ENCODE results near the gene CORO2B. TPM values are rescaled to one million over a fixed set of nuclear protein-coding genes. Genes with fewer than 3 reads are reported as not detected.
"Not testable (repeated sequence)": the region's sequence is repeated elsewhere in the genome, so short reads cannot be mapped to it uniquely, and the experiment has no call there.

CORO2B gene
- polyA plus RNA-seq, 5 donors: 18.4 to 27.1 (median 20.1) TPM

DNA sequence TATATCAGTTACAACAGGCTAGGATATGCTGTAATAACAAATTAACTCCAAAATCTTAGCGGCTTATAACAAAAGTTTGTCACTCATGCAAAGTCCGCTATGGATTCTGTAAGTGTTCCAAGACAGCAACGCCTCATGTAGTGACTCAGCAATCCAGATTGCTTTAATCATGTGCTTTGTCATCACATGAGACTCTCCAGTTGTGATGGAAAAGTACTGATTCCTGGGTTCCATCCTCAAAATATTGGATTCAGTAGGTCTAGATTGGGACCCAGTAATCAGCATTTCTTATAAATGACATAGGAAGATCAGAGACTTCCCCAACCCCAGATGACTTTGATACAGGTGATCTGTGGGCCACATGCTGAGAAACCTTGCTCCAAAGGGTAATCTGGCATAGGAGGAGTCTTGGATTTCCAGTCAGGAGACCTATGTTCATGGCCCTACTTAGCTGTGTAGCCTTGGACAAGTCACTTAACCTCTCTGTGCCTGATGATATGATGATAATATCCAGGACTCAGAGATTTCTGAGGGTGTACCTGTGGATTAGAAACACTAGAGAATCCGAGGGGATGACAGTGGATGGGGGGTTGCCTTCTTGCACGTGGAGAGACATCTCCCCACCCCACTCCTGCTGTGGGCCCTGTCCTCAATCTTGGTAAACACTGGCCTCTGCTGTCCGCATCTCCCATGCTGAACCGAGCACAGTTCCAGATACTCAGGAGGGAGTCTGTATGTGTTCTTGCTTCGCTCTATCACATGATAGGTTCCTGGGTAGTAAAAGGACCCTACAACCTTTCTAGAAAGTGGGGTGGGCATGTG, 65.5 kb downstream of the CORO2B start:
- DNase-seq: no peak

DNA sequence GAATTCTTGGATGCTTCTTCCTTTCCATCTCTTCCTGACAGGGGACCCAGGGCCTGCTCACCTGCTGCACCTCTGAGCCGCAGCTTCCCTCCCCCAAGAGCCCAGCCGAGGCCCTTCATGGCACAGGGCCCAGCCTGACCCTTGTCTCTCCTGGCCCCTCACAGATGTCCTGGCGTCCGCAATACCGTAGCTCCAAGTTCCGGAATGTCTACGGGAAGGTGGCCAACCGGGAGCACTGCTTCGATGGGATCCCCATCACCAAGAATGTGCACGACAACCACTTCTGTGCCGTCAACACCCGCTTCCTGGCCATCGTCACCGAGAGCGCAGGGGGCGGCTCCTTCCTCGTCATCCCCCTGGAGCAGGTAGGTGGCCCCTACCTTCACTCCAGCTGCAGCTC, 66.2 kb downstream of the CORO2B start:
- DNase-seq: no peak

DNA sequence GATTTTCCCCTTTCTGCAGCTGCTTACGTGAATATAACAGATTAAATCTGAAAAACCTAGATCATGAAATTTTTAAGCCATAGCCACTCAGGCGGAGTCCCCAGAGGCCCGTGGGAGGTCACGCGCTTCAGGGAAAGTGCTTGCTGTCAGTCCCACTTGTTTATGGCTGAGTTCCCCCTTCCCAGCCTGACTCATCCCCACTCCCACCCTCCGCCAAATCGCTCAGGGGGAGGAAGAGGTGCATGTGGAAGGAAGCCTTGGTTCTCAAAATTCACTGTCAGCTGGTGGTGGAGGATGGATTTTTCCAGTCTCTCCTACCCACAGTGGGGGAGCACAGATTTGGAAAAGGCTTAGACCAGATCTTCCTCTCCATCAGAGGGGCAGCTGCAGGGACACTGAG, 67.4 kb downstream of the CORO2B start:
- DNase-seq: no peak

DNA sequence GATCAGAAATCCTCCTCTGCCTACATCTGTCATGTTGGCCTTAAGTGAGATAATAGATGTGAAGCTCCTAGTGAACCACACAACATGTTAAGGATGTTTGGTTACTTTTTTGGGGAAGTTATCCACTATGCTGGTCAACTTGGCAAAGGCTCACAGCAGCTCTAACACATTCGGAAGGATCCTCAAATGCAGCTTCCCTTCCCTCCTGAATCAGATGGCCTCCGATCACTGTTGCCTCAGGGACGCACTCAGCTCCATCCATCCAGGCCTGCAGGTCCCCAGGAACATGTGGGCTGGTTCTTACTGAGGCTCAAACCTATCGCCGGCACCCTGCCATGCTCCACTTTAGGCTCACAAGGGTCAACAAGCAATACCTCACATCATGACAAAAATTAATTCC, 67.9 kb downstream of the CORO2B start:
- DNase-seq: no peak

DNA sequence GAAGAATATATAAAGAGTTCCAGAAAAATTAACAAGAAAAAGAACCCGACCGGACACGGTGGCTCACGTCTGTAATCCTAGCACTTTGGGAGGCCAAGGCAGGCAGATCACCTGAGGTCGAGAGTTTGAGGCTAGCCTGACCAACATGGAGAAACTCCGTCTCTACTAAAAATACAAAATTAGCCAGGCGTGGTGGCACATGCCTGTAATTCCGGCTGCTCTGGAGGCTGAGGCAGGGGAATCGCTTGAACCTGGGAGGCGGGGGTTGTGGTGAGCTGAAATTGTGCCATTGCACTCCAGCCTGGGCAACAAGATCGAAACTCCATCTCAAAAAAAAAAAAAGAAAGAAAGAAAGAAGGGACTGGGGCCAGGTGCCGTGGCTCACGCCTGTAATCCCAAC, 68.6 kb downstream of the CORO2B start:
- DNase-seq: not testable (repeated sequence)

DNA sequence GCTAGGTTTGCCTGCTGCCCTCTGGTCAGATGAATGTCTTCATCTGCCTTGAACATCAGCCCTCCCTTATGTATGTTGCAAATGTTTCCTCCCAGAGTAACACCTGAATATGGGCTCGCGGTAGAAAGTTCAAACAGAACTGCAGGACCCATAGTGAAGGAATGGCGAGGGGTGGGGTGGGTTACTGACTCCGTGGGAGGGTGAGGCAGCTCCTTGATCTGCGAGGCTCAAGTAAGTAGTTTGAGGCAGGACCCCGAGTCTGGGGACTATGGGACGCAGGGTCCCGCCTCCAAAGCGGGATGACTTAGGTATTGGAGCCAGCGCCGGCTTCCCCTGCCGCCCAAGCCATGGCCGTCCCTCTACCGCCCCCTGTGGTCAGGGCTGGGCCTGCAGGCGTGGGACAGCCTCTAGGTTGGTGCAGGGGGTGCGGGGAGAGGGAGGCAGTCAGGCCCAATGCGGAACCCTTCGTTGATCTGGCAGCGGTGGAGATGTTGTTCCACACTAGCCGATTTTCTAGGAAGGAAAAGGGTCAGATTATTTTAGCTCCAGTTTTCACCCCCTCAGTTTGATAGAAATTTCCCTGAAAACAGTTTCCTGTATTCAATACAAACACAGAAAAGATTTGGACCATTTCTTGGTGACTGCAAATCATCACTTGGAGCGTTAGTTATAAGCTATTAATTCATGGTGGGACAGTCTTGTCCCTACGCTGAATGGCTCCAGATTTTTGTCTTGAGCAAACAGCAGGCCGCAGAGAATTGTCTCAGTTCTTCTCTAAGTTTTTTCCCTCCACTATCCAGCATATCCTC, 72.3 kb downstream of the CORO2B start:
- no peak for DNase-seq

DNA sequence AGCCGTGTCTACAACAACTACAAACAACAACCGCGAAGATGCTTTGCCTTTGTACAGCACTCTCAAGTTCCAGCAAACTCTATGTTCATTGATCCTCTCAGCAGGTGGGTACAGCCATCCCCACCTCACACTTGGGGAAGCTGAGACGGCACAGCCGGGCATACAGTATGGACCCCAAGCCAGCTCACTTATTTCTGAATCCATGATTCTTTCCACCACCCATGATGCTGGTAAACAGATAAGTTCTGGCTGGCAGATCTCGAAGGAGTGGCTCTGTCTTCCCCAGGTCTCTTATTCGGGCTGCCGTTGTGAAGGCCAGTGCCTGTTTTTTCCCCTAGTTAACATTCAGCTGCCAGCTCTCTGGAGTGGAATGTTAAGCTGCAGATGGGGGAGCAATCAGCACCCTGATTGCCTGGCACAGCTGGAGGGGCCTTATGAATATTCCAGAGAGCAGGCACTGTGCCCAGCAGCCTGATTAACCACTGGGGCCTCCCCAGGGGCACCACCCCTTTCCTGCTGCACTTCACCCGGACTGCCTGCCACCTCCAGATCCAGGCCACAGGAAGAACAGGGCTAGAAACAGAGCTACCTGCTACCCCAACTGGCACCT, 73.2 kb downstream of the CORO2B start:
- no peak for DNase-seq

DNA sequence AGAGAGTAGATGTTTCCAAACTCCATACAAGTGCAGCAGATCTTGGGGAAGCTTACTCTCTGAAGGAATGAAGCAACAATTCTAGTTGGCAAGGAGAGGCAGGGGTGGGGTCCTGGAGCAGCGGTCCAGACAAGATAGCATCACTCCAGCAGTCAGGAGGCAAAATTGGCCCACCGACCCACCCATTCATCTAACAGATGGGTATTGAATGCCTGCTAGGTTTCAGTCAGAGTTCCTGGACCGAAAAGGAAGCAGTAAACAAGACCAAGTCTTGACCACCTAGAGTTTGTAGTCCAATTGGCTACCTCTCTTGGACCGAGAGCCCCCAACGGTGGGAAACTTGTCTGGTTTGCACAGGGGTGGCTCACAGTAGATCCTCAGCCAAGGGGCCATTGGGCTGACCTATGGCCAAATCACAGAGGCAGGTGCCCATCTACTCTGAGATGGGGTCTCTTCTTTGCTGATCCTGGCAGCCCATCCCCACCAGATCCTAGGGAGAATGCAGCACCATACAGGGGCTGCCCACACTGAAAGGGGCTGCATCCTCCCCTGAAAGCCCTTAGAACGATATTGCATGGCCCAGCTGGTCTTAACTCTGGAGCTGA, 74.3 kb downstream of the CORO2B start:
- no peak for DNase-seq

DNA sequence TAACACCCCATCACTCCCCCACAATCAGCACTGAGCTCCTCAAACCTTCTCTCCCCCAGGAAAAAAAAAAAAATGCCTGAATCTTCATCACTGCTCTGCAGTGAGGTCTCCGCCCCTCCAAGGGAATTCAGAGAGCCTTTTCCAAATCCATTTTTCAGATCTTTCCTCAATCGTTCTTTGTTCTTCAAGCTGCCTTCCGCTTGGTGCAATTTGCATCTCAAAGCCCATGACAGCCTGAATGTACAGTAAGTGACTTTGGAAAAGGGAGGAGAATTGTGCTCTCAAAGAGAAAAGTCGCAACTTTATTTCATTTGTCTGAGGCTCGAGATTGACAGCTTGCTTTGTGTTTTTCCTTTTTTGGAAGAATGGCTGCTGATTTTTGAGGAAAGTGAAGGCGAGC, 75.0 kb downstream of the CORO2B start:
- no peak for DNase-seq

DNA sequence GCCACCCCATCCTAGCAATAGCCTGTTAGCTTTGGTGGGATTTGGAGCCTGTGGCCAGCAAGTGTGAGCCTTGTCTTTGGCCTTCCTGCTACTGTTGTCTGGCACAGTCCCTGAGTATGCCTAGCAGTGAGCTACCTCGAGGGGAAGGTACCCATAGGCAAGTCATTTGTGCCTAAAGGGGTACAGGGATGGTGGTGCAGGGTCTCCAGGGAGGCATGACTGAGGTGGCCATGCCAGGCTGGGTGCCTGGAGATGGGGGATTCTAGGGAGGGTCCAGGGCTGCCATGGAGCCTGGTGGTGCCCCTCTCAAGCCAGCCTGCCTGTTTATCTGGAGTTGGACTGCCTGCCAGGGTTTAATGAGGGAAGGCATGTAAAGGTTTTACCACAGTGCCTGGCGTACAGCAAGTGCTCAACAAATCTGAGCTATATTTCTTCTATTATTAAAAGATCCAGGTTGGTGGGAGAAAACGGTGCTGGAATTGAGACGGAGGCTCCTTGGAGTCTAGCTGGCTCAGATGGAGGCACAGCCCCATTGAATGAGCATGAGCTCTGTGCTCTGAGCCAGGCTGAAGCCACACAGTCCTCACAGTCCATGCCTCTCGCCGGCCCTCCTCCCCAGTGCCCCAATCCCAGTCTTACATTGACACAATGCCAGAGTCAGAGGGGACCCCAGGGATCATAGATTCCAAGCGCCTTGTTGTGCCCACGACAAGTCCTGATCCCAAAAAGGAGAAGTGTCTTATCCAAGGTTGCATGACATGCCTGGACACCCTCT, 76.2 kb downstream of the CORO2B start:
- no peak for DNase-seq

DNA sequence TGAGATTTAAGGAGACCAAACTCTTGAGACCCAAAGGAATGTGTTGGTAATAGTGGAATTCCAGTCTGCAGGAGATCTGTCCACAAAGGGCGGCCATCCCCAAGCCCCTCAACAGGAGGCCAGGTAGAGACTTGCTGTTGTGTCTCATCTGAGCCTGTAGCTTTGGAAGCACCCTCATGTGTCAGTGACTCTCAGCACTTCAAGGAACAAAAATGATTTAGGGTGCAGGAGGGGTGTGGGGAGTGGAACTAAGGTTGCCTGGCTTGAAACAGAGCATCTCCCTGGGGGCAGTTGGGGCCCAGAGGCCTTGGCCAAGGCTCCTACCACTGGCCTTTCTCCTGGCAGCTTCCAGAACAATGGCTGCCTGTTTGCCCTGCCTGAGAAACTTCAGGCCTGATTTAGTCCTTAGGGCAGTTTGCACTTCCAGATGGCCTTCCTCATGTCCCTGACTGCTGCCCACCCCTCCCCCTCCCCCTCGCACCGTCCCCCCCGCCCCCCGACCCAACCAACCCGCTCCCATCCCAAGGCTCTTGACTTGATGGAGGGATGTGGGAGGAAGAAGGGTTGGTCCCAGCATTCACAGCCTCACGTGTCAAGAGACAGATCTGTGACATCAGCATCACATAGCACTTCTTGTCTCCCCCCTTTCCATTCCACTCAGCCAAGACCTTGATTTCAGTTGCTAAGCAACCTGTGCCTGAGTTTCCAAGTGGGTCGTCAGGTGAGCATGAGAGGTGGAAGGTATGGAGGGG, 77.1 kb downstream of the CORO2B start:
- DNase-seq: no peak

DNA sequence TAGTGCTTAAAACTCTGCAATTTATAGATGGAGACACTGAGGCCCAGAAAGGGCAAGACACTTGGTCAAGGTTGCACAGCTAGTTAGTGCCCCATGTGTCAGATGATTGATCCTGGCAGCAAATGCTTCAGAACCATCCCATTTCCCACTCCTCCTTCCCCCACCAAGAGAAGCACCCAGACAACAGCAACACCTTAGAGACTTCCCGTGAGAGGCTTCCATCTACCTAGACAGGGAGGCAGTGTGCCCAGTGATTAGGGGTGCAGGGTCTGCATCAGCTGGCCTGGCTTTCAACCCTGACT, 77.6 kb downstream of the CORO2B start:
- DNase-seq: no peak

DNA sequence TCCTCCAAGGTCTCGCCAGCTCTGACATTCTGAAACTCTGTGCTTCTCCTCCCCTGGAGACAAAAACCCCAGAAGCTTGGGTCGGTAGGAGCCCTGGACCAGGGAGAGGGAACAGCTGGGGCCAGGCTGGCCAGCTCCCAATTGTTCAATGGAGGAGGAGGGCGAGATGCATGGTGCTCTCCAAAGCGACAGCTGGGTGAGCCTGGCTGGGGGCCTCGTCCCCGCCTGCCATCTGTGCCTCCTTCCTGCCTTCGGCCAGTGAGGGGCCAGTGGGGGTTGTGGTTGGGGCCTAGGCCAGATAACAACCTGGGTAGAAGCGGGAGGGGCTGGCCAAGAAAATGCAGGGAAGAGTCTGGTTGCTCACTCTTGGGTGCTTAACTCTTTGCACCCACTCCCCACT, 79.4 kb downstream of the CORO2B start:
- DNase-seq: peak in 1 of 2 donors; percentile 47

DNA sequence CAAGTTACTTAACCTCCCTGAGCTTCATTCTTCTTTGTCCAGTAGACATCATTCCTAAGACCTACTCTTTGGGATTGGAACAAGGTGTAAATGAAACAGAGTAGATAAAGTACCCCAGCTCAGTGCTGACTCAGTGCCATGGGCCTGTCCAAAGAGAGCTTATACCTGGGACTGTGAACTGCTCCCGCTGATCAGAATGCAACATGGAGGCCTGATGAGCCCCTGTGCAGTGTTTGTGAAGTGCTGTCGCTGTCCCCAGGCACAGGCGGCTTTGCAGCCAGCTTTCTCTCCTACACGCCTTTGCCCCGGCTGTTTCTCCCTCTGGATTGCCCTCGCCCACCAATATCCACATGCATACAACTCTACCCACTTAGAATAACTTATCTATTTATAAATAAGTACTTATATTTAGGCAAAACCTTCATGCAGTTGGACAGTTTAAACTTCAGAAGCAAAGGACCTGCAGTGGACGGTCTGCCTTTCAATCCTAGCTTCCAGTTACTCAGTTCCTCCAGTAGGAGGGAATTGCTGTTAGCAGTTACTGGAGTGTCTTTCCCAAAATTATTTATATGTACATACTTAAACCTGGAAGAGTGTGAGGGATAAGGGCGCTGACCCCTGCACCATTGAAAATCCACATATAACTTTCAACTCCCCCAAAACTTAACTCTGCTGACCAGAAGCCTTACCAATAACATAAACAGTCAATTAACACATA, 80.0 kb downstream of the CORO2B start:
- no peak for DNase-seq

DNA sequence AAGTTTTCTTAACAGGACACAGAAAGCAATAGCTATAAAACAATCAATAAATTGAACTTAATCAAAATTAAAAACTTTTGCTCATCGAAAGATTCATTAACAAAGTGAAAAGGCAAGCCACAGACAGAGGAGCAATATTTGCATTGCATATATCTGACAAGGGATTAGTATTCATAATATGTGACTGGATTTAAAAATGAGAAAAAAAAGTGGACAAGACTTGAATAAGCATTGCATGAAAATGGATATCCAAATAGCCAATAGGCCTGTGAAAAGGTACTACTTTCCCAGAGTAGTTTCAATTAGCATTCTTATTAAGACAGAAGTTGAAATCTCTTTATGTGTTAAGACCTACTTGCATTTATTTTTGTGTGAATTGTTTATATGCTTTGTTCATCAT, 84.7 kb downstream of the CORO2B start:
- DNase-seq: no peak

DNA sequence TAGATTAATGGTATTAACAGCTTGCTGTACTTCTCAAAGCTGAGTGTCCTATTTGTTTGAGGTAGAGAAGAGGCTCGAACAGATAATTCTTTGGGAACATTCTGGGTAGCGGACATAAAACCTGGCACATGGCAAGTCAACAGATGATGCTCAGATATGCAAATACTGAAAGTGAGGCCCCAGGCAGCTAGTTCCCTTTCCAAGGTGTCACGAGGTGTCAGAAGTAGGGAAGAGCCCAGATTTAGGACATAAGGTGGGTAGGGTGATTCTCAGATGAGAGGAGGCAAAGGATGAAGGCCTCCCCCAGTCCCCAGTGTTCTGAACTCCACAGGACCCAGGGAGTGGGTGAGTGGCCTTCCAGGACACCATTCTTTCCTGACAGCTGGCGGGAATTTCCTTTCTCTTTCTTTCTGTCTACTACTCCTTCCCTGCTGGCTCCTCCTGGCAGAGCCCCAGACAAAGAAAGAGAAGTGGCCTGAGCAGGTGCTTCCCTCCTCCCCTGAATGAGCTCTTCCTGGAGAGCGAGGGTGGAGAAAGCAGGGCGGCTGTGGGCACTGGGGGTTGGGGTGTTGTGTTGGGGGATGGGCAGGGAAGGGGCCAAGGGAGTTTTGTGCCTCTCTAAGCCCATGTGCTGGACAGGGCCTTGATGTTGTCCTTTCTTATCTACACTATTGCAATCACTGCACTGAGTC, 87.5 kb downstream of the CORO2B start:
- no peak for DNase-seq

DNA sequence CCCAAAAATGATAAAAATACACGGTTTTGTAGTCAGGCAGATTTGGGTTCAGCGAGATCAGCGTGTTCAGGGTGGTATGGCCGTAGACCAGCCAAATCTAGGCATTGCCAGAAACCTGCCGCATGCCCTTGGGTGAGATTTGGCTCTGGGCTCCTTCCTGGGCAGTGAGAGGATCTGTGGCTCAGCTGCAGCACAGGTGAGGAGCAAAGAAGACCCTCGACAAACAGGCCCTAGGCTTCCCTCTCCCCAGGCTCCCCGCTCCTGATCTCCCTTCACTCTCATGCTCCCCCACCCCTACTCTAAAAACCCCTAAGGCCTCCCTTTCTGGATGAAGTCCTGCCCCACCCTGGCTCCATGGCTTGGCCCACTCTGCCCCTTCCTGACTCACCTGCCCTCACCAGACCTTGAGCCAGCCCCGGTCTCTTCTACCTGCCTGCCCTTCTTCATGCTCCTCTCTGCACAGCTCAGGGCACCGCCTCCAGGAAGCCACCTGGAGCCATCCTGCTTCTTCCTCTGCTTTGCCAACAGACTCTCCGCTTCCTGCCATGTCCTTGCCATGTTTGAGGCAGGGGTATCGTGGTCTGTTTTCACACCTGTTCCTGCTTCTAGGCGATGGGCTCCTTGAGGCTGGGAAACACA, 88.1 kb downstream of the CORO2B start:
- DNase-seq: no peak

DNA sequence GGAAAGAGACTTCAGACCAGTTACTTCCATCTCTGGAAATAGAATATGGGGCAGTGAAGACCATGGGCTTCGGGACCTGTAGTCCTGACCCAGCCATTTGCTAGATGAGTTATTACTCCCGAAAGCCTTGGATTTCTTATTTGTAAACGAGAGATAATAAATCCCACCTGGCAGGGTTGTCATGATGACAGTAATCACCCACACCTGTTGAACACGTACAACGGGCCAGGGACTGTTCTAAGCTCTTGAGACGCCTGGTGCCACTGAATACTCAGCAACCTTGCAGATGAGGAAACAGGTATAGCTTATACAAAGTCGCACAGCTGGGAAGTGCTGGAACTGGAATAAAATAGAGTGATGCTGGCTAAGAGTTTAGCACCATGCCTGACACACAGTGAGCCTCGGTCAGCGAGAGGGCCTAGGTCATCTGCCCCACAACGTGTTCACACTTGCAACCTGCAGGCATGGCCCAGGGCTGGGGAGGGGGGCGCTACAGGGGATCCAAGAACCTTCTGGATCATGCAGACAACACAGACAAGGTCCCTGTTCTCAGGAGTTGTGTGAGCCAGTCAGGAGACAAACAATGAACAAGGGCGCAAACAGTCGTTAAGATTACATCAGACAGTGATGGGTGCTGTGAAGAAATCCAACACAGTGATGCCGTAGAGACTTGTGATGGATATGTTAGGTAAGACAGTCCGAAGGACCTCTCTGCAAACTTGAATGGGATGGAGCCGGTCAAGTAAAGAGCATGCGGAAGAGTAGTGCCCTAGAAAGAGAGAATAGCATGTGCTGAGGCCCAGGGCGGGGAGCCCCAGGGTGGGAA, 89.2 kb downstream of the CORO2B start:
- DNase-seq: no peak
